Measurements from ENCODE around the gene PRAMEF9. TPM values are rescaled to one million over a fixed set of nuclear protein-coding genes. Genes with fewer than 3 reads are reported as not detected.

Gene PRAMEF9
- total RNA-seq, 2 donors from 2014 or later: not detected

Other genes with a start within 250 kb of the PRAMEF9 start
- gene PRAMEF6, start 224.3 kb upstream of the PRAMEF9 start, total RNA-seq: not detected
- not detected for gene PRAMEF27, start 115.3 kb upstream of the PRAMEF9 start, total RNA-seq
- not detected for gene HNRNPCL3, start 111.1 kb upstream of the PRAMEF9 start, total RNA-seq
- gene PRAMEF25, start 101.1 kb upstream of the PRAMEF9 start, total RNA-seq: not detected
- not detected for gene HNRNPCL2, start 55.0 kb upstream of the PRAMEF9 start, total RNA-seq
- gene PRAMEF26, start 15.8 kb upstream of the PRAMEF9 start, total RNA-seq: not detected
- not detected for gene HNRNPCL4, start 6.2 kb upstream of the PRAMEF9 start, total RNA-seq
- not detected for gene PRAMEF13, start 29.6 kb downstream of the PRAMEF9 start, total RNA-seq
- gene PRAMEF18, start 54.3 kb downstream of the PRAMEF9 start, total RNA-seq: not detected
- not detected for gene PRAMEF5, start 82.3 kb downstream of the PRAMEF9 start, total RNA-seq
- gene PRAMEF8, start 113.3 kb downstream of the PRAMEF9 start, total RNA-seq: not detected
- gene PRAMEF33, start 131.7 kb downstream of the PRAMEF9 start, total RNA-seq: not detected
- not detected for gene PRAMEF15, start 143.7 kb downstream of the PRAMEF9 start, total RNA-seq
- gene PRAMEF14, start 175.3 kb downstream of the PRAMEF9 start, total RNA-seq: not detected
- gene PRAMEF19, start 200.1 kb downstream of the PRAMEF9 start, total RNA-seq: not detected
- gene PRAMEF17, start 217.8 kb downstream of the PRAMEF9 start, total RNA-seq: not detected
- not detected for gene PRAMEF20, start 238.6 kb downstream of the PRAMEF9 start, total RNA-seq